Measurements from ENCODE around the gene NSUN6. TPM values are rescaled to one million over a fixed set of nuclear protein-coding genes. Genes with fewer than 3 reads are reported as not detected.

The NSUN6 gene
- total and polyA plus RNA-seq, 10 of the 15 experiments (the other 5 are each of a cell fraction or from before 2014, with no cell fraction given) = 10.2 to 25.0 (median 15.6) TPM

DNA sequence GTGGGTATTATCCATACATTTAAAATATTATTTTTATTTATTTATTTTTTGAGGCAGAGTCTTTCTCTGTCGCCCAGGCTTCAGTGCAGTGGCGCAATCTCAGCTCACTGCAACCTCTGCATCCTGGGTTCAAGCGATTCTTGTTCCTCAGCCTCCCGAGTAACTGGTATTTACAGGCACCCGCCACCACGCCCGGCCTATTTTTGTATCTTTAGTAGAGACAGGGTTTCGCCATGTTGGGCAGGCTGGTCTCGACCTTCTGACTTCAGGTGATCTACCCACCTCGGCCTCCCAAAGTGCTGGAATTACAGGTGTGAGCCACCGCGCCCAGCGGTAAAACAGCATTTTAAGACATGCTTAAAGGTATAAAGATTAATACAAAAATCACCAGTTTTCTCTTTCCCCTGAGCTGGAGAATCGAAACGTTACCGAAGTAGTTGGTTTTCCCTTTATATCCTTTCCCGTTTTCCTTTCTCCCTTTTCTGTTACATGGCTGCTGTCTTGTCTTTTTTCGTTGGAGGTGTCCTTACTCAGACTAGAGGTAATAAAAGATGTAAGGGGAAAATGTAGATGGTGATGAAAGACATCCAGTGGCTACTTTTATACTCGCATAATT, 9.5 kb upstream of the NSUN6 start:
- H3K9ac ChIP-seq (ENCODE audit: control insufficient read depth, insufficient read depth, low read length) = no peak overlapping the region
- ChIA-PET RAD21 (ENCODE audit: unreplicated experiment) (interaction anchor here (0.8 kb wide), 1 partner anchor 18 kb away, joined by 3 read pairs; no protein-coding TSS in a partner anchor), POLR2A (interaction anchor here (1.0 kb wide), 1 partner anchor 11 kb away, joined by 3 read pairs; no protein-coding TSS in a partner anchor), CTCF (no interaction called here), SMC1A (ENCODE audit: uncharacterized antibody, unreplicated experiment) (no interaction called here)
- no peak for FAIRE-seq
- DNase-seq (ENCODE audit: low read depth, low spot score) = no peak
- no peak for ATAC-seq
- no peaks in the 10 kb centered on the region for H3K9me3 ChIP-seq (replicated peaks; ENCODE audit: control insufficient read depth, insufficient read depth, low read length)
- H2AFZ ChIP-seq (ENCODE audit: control insufficient read depth, low read depth, low read length) = no peak overlapping the region
- in situ Hi-C loops (cut with MboI) (loop anchor here (25.0 kb wide), 2 partner anchors 1449 to 1849 kb away; partner anchors contain the start of genes RSU1 and TRDMT1), intact Hi-C loops (cut with micrococcal nuclease; ENCODE audit: unreplicated experiment) (no loop called here)
- peak overlapping the region; percentile 100 for H3K27ac ChIP-seq (ENCODE audit: control insufficient read depth, insufficient read depth)
- H4K20me1 ChIP-seq (ENCODE audit: control insufficient read depth, insufficient read depth) = peaks cover 4% of the 10 kb centered on the region; the same call in 1 of the 2 replicates
- no peaks in the 10 kb centered on the region for H3K27me3 ChIP-seq (replicated peaks in 1 of 2; ENCODE audit: control insufficient read depth in 2 of 2, insufficient read depth in 2 of 2, low read length in 1 of 2)
- peak overlapping the region; percentile 59 for H3K4me3 ChIP-seq
- 84% methylated on average over 19 of the region's 19 CpGs for WGBS (ENCODE audit: insufficient coverage, insufficient replicate concordance, low lambda C conversion rate, missing lambda C conversion rate)
- H3K79me2 ChIP-seq (ENCODE audit: control insufficient read depth, insufficient read depth, low read length) = peaks cover 76% of the 10 kb centered on the region
- H3K4me1 ChIP-seq (ENCODE audit: control insufficient read depth, insufficient read depth, low read length) = peaks cover 3% of the 10 kb centered on the region; the same call in 1 of the 2 replicates
- BruUV-seq (replicated peaks) = no TSS peak
- H3K36me3 ChIP-seq (ENCODE audit: control insufficient read depth in 2 of 2, insufficient read depth in 2 of 2, low read length in 1 of 2) = no peaks in the 10 kb centered on the region; a peak in 1 of 4 replicates
- H3K4me2 ChIP-seq (ENCODE audit: control insufficient read depth, insufficient read depth) = peak overlapping the region; percentile 85
- TF ChIP-seq, protein P1, sequence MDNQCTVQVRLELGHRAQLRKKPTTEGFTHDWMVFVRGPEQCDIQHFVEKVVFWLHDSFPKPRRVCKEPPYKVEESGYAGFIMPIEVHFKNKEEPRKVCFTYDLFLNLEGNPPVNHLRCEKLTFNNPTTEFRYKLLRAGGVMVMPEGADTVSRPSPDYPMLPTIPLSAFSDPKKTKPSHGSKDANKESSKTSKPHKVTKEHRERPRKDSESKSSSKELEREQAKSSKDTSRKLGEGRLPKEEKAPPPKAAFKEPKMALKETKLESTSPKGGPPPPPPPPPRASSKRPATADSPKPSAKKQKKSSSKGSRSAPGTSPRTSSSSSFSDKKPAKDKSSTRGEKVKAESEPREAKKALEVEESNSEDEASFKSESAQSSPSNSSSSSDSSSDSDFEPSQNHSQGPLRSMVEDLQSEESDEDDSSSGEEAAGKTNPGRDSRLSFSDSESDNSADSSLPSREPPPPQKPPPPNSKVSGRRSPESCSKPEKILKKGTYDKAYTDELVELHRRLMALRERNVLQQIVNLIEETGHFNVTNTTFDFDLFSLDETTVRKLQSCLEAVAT (IDR thresholded peaks at IDR 0.05) = peak; percentile 99
- TF ChIP-seq ZSCAN29 (IDR thresholded peaks at IDR 0.05) = no peak
- TF ChIP-seq, protein P2, sequence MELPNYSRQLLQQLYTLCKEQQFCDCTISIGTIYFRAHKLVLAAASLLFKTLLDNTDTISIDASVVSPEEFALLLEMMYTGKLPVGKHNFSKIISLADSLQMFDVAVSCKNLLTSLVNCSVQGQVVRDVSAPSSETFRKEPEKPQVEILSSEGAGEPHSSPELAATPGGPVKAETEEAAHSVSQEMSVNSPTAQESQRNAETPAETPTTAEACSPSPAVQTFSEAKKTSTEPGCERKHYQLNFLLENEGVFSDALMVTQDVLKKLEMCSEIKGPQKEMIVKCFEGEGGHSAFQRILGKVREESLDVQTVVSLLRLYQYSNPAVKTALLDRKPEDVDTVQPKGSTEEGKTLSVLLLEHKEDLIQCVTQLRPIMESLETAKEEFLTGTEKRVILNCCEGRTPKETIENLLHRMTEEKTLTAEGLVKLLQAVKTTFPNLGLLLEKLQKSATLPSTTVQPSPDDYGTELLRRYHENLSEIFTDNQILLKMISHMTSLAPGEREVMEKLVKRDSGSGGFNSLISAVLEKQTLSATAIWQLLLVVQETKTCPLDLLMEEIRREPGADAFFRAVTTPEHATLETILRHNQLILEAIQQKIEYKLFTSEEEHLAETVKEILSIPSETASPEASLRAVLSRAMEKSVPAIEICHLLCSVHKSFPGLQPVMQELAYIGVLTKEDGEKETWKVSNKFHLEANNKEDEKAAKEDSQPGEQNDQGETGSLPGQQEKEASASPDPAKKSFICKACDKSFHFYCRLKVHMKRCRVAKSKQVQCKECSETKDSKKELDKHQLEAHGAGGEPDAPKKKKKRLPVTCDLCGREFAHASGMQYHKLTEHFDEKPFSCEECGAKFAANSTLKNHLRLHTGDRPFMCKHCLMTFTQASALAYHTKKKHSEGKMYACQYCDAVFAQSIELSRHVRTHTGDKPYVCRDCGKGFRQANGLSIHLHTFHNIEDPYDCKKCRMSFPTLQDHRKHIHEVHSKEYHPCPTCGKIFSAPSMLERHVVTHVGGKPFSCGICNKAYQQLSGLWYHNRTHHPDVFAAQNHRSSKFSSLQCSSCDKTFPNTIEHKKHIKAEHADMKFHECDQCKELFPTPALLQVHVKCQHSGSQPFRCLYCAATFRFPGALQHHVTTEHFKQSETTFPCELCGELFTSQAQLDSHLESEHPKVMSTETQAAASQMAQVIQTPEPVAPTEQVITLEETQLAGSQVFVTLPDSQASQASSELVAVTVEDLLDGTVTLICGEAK (IDR thresholded peaks at IDR 0.05; ENCODE audit: borderline replicate concordance) = peak; percentile 63
- no peak for TF ChIP-seq HDAC6 (IDR thresholded peaks at IDR 0.05; ENCODE audit: unreplicated experiment)
- no peak for TF ChIP-seq IKZF2 (IDR thresholded peaks at IDR 0.05)
- TF ChIP-seq NR2F1 (conservative IDR thresholded peaks at IDR 0.05) = no peak
- TF ChIP-seq, protein P3, sequence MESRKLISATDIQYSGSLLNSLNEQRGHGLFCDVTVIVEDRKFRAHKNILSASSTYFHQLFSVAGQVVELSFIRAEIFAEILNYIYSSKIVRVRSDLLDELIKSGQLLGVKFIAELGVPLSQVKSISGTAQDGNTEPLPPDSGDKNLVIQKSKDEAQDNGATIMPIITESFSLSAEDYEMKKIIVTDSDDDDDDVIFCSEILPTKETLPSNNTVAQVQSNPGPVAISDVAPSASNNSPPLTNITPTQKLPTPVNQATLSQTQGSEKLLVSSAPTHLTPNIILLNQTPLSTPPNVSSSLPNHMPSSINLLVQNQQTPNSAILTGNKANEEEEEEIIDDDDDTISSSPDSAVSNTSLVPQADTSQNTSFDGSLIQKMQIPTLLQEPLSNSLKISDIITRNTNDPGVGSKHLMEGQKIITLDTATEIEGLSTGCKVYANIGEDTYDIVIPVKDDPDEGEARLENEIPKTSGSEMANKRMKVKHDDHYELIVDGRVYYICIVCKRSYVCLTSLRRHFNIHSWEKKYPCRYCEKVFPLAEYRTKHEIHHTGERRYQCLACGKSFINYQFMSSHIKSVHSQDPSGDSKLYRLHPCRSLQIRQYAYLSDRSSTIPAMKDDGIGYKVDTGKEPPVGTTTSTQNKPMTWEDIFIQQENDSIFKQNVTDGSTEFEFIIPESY (IDR thresholded peaks at IDR 0.05) = 0 out of 2 replicates have a peak, but pooled peaks have one; percentile 77
- no peak for TF ChIP-seq RB1 (IDR thresholded peaks at IDR 0.05; ENCODE audit: borderline replicate concordance)
- TF ChIP-seq MEF2A (IDR thresholded peaks at IDR 0.05; ENCODE audit: insufficient read depth, low read depth, low read length) = no peak
- TF ChIP-seq, protein P4, sequence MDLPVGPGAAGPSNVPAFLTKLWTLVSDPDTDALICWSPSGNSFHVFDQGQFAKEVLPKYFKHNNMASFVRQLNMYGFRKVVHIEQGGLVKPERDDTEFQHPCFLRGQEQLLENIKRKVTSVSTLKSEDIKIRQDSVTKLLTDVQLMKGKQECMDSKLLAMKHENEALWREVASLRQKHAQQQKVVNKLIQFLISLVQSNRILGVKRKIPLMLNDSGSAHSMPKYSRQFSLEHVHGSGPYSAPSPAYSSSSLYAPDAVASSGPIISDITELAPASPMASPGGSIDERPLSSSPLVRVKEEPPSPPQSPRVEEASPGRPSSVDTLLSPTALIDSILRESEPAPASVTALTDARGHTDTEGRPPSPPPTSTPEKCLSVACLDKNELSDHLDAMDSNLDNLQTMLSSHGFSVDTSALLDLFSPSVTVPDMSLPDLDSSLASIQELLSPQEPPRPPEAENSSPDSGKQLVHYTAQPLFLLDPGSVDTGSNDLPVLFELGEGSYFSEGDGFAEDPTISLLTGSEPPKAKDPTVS (IDR thresholded peaks at IDR 0.05; ENCODE audit: low read depth, low read length) = no peak

All from GM12878 (cell line).